GM19239 (cell line): ENCODE measurements around the gene ATIC.

Experiments
- DNase-seq: peaks from one replicate; pipeline ENCODE4 v3.0.0; 2011; ENCODE audit warnings: low spot score; ENCODE audit not compliant: insufficient read length
- FAIRE-seq: peaks from 2 replicates; lab custom pipeline; 2011; peaks lifted over from hg19 to GRCh38; lab: Jason Lieb, UNC

Gene ATIC

GRCh38 chr2:215313255-215313613 lies 1.4 kb downstream of the ATIC start:
- no peak for DNase-seq
- FAIRE-seq, result no peak

GRCh38 chr2:215314896-215315295 lies 3.0 kb downstream of the ATIC start:
- DNase-seq (no peak), FAIRE-seq (no peak)

GRCh38 chr2:215315301-215315700 lies 3.4 kb downstream of the ATIC start:
- FAIRE-seq, result no peak
- no peak for DNase-seq

GRCh38 chr2:215316336-215316735 lies 4.5 kb downstream of the ATIC start:
- no peak for DNase-seq
- no peak for FAIRE-seq

- FAIRE-seq, result no peak
- no peak for DNase-seq
Observed at GRCh38 chr2:215319500-215319899, 7.6 kb downstream of the ATIC start.

GRCh38 chr2:215320102-215320501 lies 8.2 kb downstream of the ATIC start:
- FAIRE-seq, result no peak
- DNase-seq, result no peak

GRCh38 chr2:215320679-215321078 lies 8.8 kb downstream of the ATIC start:
- no peak for FAIRE-seq

GRCh38 chr2:215324811-215325210 lies 13.0 kb downstream of the ATIC start:
- FAIRE-seq, result no peak
- DNase-seq, result no peak

More at GRCh38 chr2:215320679-215321078, 8.8 kb downstream of the ATIC start:
- no peak for DNase-seq

- DNase-seq, result no peak
- no peak for FAIRE-seq
Observed at GRCh38 chr2:215328066-215328465, 16.2 kb downstream of the ATIC start.

GRCh38 chr2:215332872-215333595 lies 21.2 kb downstream of the ATIC start:
- FAIRE-seq, result peak; percentile 88

GRCh38 chr2:215338883-215339679 lies 27.2 kb downstream of the ATIC start:
- DNase-seq, result no peak
- FAIRE-seq, result no peak

More at GRCh38 chr2:215332872-215333595, 21.2 kb downstream of the ATIC start:
- no peak for DNase-seq

GRCh38 chr2:215347878-215348277 lies 36.0 kb downstream of the ATIC start:
- FAIRE-seq, result no peak

GRCh38 chr2:215352602-215353001 lies 40.7 kb downstream of the ATIC start:
- DNase-seq (no peak), FAIRE-seq (no peak)

More at GRCh38 chr2:215347878-215348277, 36.0 kb downstream of the ATIC start:
- DNase-seq, result no peak

GRCh38 chr2:215354771-215355695 lies 43.2 kb downstream of the ATIC start:
- no peak for DNase-seq
- no peak for FAIRE-seq

- no peak for DNase-seq
- no peak for FAIRE-seq
Observed at GRCh38 chr2:215355801-215356200, 43.9 kb downstream of the ATIC start.

GRCh38 chr2:215356334-215356947 lies 44.6 kb downstream of the ATIC start:
- FAIRE-seq (no peak), DNase-seq (no peak)

GRCh38 chr2:215356948-215357461 lies 45.1 kb downstream of the ATIC start:
- DNase-seq (no peak), FAIRE-seq (no peak)

- FAIRE-seq (no peak), DNase-seq (no peak)
Observed at GRCh38 chr2:215357660-215358059, 45.8 kb downstream of the ATIC start.

- FAIRE-seq, result no peak
- DNase-seq, result no peak
Observed at GRCh38 chr2:215358312-215358845, 46.5 kb downstream of the ATIC start.
